Measurements from ENCODE around the gene GAB4.

- TF ChIP-seq, protein P1, sequence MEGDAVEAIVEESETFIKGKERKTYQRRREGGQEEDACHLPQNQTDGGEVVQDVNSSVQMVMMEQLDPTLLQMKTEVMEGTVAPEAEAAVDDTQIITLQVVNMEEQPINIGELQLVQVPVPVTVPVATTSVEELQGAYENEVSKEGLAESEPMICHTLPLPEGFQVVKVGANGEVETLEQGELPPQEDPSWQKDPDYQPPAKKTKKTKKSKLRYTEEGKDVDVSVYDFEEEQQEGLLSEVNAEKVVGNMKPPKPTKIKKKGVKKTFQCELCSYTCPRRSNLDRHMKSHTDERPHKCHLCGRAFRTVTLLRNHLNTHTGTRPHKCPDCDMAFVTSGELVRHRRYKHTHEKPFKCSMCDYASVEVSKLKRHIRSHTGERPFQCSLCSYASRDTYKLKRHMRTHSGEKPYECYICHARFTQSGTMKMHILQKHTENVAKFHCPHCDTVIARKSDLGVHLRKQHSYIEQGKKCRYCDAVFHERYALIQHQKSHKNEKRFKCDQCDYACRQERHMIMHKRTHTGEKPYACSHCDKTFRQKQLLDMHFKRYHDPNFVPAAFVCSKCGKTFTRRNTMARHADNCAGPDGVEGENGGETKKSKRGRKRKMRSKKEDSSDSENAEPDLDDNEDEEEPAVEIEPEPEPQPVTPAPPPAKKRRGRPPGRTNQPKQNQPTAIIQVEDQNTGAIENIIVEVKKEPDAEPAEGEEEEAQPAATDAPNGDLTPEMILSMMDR (IDR thresholded peaks at IDR 0.05), result no peak
- no peak for TF ChIP-seq POLR2A (IDR thresholded peaks at IDR 0.05)
Observed at GRCh38 chr22:16975155-16975885, 32.7 kb downstream of the GAB4 start.

All from vagina (tissue), 2 donors.